GM13976 (cell line): ENCODE measurements around the gene CPED1.
"Not testable (repeated sequence)": the region's sequence is repeated elsewhere in the genome, so short reads cannot be mapped to it uniquely, and the experiment has no call there.

Experiments used
- DNase-seq: peaks from one replicate; pipeline ENCODE4 v3.0.0; 2012; ENCODE audit warnings: low spot score
- CTCF ChIP-seq: IDR thresholded peaks from 2 replicates; pipeline ENCODE4 v1.5.1; 2012; ENCODE audit warnings: borderline replicate concordance, mild to moderate bottlenecking; ENCODE audit not compliant: insufficient read depth; ENCODE audit errors: extremely low read depth, missing control alignments, control extremely low read depth
- in situ Hi-C: fragments of 300-500 bp; cut with MboI; formaldehyde crosslinking; loops from one replicate; pipeline ENCODE4 v1.12.0; 2022; ENCODE audit warnings: low sequenced_read_pairs, mixed read lengths, inconsistent platforms; ENCODE audit not compliant: unreplicated experiment

The CPED1 gene

GRCh38 chr7:121313220-121313792, 324.8 kb downstream of the CPED1 start:
- in situ Hi-C loops = no loop called here
- no peak for DNase-seq
- no peak for TF ChIP-seq CTCF

GRCh38 chr7:121313793-121314676, 325.5 kb downstream of the CPED1 start:
- no peak for DNase-seq
- TF ChIP-seq CTCF = no peak
- in situ Hi-C loops = no loop called here

- in situ Hi-C loops, DNase-seq: not testable (repeated sequence)
Observed at GRCh38 chr7:121315170-121315569, 326.7 kb downstream of the CPED1 start.

GRCh38 chr7:121322460-121322859, 333.9 kb downstream of the CPED1 start:
- no peak for DNase-seq
- in situ Hi-C loops = no loop called here
- no peak for TF ChIP-seq CTCF

GRCh38 chr7:121323515-121324302, 335.2 kb downstream of the CPED1 start:
- in situ Hi-C loops = no loop called here
- DNase-seq = no peak
- TF ChIP-seq CTCF = no peak

- DNase-seq = no peak
- no peak for TF ChIP-seq CTCF
- in situ Hi-C loops = loop anchor here (25.0 kb wide), 1 partner anchor 340 kb away; the partner anchor contains the start of gene CPED1
Observed at GRCh38 chr7:121327671-121328070, 339.2 kb downstream of the CPED1 start.
